ENCODE data around the gene TRPT1. TPM values are rescaled to one million over a fixed set of nuclear protein-coding genes. Genes with fewer than 3 reads are reported as not detected.
A peak's percentile ranks its signal among the peaks of the same experiment; 100 is the strongest.

TRPT1 gene
- total RNA-seq, 1 donor from 2014 or later: 39.0 TPM

DNA sequence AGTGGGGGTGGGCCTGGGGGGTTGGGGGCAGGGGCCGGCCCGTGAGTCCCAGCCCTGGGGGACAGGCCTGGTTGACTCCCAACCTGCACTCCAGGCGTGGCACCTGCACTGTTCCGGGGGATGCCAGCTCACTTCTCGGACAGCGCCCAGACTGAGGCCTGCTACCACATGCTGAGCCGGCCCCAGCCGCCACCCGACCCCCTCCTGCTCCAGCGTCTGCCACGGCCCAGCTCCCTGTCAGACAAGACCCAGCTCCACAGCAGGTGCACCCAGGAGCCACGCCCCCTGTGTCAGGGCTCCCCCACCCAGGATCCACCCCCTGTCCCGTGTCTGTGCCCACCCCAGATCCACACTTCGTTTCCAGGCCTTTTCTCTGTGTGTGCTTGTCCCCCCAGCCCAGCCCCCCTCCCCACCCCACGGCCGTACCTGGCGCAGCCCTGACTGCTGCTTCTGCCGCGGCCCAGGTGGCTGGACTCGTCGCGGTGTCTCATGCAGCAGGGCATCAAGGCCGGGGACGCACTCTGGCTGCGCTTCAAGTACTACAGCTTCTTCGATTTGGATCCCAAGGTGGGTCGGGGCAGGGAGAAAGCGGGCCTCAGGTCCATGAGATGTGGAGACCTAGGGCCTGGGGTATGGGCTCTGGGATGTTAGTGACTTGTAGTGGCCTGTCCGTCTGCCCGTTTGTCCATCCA lies 14.7 kb downstream of the TRPT1 start:
- Mint-ChIP-seq H3K9me3 (ENCODE audit: unreplicated experiment) (peaks cover 3% of the 10 kb centered on the region), H3K36me3 (ENCODE audit: unreplicated experiment) (no peaks in the 10 kb centered on the region), H3K27ac (ENCODE audit: unreplicated experiment) (no peak overlapping the region), H3K27me3 (ENCODE audit: unreplicated experiment) (peaks cover 12% of the 10 kb centered on the region), H3K4me1 (ENCODE audit: low read depth, unreplicated experiment) (no peaks in the 10 kb centered on the region), H3K4me3 (ENCODE audit: unreplicated experiment) (no peak overlapping the region)
- TF ChIP-seq, protein P1, sequence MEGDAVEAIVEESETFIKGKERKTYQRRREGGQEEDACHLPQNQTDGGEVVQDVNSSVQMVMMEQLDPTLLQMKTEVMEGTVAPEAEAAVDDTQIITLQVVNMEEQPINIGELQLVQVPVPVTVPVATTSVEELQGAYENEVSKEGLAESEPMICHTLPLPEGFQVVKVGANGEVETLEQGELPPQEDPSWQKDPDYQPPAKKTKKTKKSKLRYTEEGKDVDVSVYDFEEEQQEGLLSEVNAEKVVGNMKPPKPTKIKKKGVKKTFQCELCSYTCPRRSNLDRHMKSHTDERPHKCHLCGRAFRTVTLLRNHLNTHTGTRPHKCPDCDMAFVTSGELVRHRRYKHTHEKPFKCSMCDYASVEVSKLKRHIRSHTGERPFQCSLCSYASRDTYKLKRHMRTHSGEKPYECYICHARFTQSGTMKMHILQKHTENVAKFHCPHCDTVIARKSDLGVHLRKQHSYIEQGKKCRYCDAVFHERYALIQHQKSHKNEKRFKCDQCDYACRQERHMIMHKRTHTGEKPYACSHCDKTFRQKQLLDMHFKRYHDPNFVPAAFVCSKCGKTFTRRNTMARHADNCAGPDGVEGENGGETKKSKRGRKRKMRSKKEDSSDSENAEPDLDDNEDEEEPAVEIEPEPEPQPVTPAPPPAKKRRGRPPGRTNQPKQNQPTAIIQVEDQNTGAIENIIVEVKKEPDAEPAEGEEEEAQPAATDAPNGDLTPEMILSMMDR (IDR thresholded peaks at IDR 0.05; ENCODE audit: partially characterized antibody, unreplicated experiment): no peak
- peak; percentile 21 for DNase-seq

DNA sequence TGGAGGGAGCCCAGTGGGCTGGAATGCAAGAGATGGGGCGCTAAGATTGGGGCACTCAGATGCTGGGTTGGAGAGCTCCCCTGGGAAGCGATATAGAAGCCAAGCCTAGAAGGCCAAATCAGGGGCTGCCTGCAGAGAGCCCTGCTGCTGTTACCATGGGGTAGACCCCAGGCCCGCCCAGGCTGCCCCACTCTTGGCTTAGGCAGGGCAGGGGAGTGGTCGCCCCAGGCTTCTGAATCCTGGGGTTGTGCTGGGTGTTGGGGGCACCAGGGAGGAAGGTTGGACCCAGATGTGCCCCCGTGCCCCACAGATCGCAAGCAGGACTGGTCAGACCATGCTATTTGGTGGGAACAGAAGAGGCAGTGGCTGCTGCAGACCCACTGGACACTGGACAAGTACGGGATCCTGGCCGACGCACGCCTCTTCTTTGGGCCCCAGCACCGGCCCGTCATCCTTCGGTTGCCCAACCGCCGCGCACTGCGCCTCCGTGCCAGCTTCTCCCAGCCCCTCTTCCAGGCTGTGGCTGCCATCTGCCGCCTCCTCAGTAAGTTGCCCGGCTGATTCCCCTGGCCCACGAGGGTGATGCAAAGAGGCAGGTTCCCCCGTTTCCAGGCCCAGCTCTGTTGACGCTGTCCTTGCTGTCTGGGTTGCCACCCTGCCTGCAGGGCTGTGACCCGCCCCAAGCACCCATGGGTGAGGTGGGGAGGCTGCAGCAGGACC lies 15.5 kb downstream of the TRPT1 start:
- H3K4me3 Mint-ChIP-seq (ENCODE audit: unreplicated experiment): no peak overlapping the region
- no peaks in the 10 kb centered on the region for H3K4me1 Mint-ChIP-seq (ENCODE audit: low read depth, unreplicated experiment)
- peaks cover 12% of the 10 kb centered on the region for H3K27me3 Mint-ChIP-seq (ENCODE audit: unreplicated experiment)
- no peak overlapping the region for H3K27ac Mint-ChIP-seq (ENCODE audit: unreplicated experiment)
- no peak for DNase-seq
- peaks cover 3% of the 10 kb centered on the region for H3K9me3 Mint-ChIP-seq (ENCODE audit: unreplicated experiment)
- TF ChIP-seq, protein P1 (IDR thresholded peaks at IDR 0.05; ENCODE audit: partially characterized antibody, unreplicated experiment): no peak
- no peaks in the 10 kb centered on the region for H3K36me3 Mint-ChIP-seq (ENCODE audit: unreplicated experiment)

DNA sequence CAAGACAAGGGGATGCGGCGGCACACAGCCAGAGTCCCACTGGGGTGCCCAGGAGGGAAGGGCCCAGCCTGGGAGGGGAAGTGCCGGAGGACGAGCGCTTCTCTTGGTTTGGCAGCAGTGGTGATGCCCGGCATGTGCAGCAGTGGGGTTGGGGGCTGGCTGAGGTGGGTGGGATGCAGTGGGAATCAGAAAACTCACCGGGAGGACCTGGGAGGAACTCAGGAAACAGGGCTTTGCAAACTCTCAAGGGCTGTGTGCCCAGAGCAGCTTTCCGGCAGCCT lies 16.5 kb downstream of the TRPT1 start:
- Mint-ChIP-seq H3K9me3 (ENCODE audit: unreplicated experiment) (peaks cover 3% of the 10 kb centered on the region), H3K27ac (ENCODE audit: unreplicated experiment) (no peak overlapping the region), H3K4me3 (ENCODE audit: unreplicated experiment) (no peak overlapping the region), H3K27me3 (ENCODE audit: unreplicated experiment) (peaks cover 12% of the 10 kb centered on the region), H3K4me1 (ENCODE audit: low read depth, unreplicated experiment) (peaks cover 2% of the 10 kb centered on the region), H3K36me3 (ENCODE audit: unreplicated experiment) (no peaks in the 10 kb centered on the region)
- DNase-seq: no peak
- TF ChIP-seq, protein P1 (IDR thresholded peaks at IDR 0.05; ENCODE audit: partially characterized antibody, unreplicated experiment): no peak

DNA sequence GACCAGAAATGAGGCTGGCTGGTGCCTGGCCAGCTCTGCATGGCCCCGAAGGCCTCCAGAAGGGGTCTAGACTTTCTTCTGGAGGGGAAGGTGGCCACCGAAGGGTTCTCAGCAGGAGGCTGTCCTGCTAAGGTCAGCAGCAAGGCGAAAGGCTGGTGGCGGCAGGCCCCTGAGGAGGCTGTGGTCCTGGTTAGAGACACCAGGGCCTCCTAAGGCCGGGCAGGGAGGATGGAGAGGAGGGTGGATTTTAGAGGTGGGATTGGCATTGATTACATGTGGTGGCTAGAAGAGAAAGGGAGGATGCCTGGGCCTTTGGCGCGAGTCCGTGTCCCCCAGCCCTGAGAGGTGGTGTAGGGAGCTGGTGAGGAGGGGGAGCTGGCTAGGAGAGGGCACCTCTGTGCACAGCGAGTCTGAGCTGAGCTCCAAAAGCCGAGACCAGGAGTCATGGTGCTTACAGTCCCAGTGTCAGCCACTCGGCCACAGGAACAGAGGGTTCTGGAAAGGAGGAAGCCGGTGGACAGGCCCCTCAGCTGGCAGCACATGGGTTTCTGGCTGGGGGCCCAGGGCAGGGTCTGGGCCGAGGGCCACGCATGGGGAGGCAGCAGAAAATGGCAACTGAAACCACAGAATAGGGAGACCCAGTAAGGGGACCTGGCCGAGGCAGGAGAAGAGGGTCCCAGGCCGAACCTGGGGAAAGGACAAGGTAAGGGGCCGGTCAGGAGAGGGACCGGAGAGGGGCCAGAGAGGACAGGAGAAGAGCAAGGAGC lies 17.0 kb downstream of the TRPT1 start:
- Mint-ChIP-seq H3K9me3 (ENCODE audit: unreplicated experiment) (peaks cover 5% of the 10 kb centered on the region), H3K36me3 (ENCODE audit: unreplicated experiment) (no peaks in the 10 kb centered on the region), H3K4me1 (ENCODE audit: low read depth, unreplicated experiment) (peaks cover 6% of the 10 kb centered on the region), H3K27ac (ENCODE audit: unreplicated experiment) (peak overlapping the region; percentile 33), H3K4me3 (ENCODE audit: unreplicated experiment) (no peak overlapping the region), H3K27me3 (ENCODE audit: unreplicated experiment) (peaks cover 14% of the 10 kb centered on the region)
- no peak for DNase-seq
- TF ChIP-seq, protein P1 (IDR thresholded peaks at IDR 0.05; ENCODE audit: partially characterized antibody, unreplicated experiment): no peak

Data from glutamatergic neuron (in vitro differentiated cells).